CD4-positive, alpha-beta T cell treated with Interleukin-4 for 1 hour (primary cell): ENCODE results near the gene ZNF81.
"Not testable (repeated sequence)": the region's sequence is repeated elsewhere in the genome, so short reads cannot be mapped to it uniquely, and the experiment has no call there.

ENCODE experiments used
- DNase-seq, 2 donors: peaks; one replicate each; pipeline ENCODE4 v3.0.0-alpha.2; 2020 to 2022

Gene ZNF81

GRCh38 chrX:47836164-47837072 is at the start of gene ZNF81:
Gene ZNF81, plus strand, starts transcription at chrX:47836902. Its CDS starts 9,366 bp downstream, at chrX:47846268.
- DNase-seq = peak; percentile 93 to 95

GRCh38 chrX:47796433-47796906 is 40.2 kb upstream of the ZNF81 start:
- no peak for DNase-seq

GRCh38 chrX:47797084-47797483 is 39.6 kb upstream of the ZNF81 start:
- no peak for DNase-seq

GRCh38 chrX:47798861-47799260 is 37.8 kb upstream of the ZNF81 start:
- DNase-seq = no peak

GRCh38 chrX:47802589-47802988 is 34.1 kb upstream of the ZNF81 start:
- no peak for DNase-seq

GRCh38 chrX:47803103-47803502 is 33.6 kb upstream of the ZNF81 start:
- DNase-seq = not testable (repeated sequence)

- no peak for DNase-seq
Observed at GRCh38 chrX:47804315-47804714, 32.4 kb upstream of the ZNF81 start.

GRCh38 chrX:47805844-47806243 is 30.9 kb upstream of the ZNF81 start:
- not testable (repeated sequence) for DNase-seq

GRCh38 chrX:47806415-47807271 is 30.1 kb upstream of the ZNF81 start:
- not testable (repeated sequence) for DNase-seq

- DNase-seq = not testable (repeated sequence)
Observed at GRCh38 chrX:47807272-47807538, 29.5 kb upstream of the ZNF81 start.

GRCh38 chrX:47807548-47807947 is 29.2 kb upstream of the ZNF81 start:
- DNase-seq = no peak

- DNase-seq = no peak
Observed at GRCh38 chrX:47808904-47809788, 27.6 kb upstream of the ZNF81 start.

GRCh38 chrX:47814851-47815250 is 21.9 kb upstream of the ZNF81 start:
- no peak for DNase-seq

- no peak for DNase-seq
Observed at GRCh38 chrX:47815901-47816845, 20.5 kb upstream of the ZNF81 start.

GRCh38 chrX:47817421-47817820 is 19.3 kb upstream of the ZNF81 start:
- DNase-seq = no peak

GRCh38 chrX:47817897-47818296 is 18.8 kb upstream of the ZNF81 start:
- DNase-seq = no peak

GRCh38 chrX:47828984-47829383 is 7.7 kb upstream of the ZNF81 start:
- no peak for DNase-seq

- peak; percentile 63 to 66 for DNase-seq
Observed at GRCh38 chrX:47831788-47832187, 4.9 kb upstream of the ZNF81 start.

- no peak for DNase-seq
Observed at GRCh38 chrX:47838361-47838760, 1.7 kb downstream of the ZNF81 start.

- no peak for DNase-seq
Observed at GRCh38 chrX:47840111-47840510, 3.4 kb downstream of the ZNF81 start.

- DNase-seq = no peak
Observed at GRCh38 chrX:47843363-47843762, 6.7 kb downstream of the ZNF81 start.

- no peak for DNase-seq
Observed at GRCh38 chrX:47844117-47844516, 7.4 kb downstream of the ZNF81 start.
